Measurements from ENCODE around the gene TTC4.
"Not testable (repeated sequence)": the region's sequence is repeated elsewhere in the genome, so short reads cannot be mapped to it uniquely, and the experiment has no call there.

TTC4 gene

DNA sequence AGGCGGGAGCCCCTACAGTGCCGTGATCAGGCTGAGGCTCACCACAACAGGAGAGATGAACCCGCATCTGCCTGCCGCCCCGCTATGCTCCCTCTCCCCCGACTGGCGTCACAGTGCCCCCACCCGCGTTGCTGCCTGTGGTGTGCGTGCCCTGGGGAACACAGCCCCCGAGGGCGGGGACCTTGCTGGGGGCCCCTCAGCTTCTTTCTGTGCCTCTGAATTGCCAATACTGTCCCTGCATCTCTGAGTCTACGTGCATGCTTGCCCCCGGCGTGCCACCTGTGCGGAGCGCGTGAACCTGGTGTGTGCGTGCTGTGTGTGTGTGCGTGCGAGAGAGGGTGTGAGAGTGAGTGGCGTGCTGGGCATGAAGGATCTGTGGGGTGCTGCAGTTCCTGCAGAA lies 38.4 kb downstream of the TTC4 start:
- no peak for DNase-seq

DNA sequence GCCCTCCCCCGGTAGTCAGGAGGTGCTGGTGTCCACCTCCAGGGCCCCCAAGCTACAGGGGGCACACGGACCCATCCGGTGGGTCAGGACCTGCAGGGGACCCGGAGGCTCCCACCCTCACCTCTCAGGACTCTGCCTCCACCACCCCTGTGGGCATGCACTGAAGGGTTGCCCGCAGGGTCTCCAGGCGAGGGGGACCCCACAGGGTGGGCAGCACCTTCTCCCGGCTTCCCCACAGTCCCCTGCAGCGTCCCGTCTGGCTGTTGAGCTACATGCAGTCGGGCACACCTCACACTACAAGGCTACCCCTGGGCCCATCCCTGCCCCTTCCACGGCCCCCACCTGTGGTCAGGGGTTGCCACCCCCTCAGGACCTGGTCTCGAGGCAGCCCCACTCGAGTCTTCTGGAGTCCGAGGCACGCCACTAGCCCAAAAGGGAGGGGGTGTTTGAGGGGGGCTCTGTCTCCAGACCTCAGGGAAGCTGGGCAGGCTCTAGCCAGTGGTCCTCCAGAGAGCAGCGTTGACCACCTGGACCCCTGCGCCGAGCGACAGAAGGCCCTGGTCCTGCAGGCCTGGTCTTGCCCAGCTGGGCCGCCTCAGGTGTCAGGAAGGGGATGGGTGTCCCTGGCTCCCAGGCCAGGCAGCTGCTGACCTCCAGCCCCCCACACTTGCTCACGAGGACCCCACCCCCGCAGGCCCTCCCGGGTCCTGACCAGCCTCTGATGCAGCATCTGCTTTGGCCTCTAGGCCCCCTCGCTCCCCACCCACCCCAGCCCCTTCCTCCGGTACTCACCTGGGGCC lies 39.0 kb downstream of the TTC4 start:
- DNase-seq: no peak

GRCh38 chr1:54757833-54758232 lies 42.2 kb downstream of the TTC4 start:
- no peak for DNase-seq

DNA sequence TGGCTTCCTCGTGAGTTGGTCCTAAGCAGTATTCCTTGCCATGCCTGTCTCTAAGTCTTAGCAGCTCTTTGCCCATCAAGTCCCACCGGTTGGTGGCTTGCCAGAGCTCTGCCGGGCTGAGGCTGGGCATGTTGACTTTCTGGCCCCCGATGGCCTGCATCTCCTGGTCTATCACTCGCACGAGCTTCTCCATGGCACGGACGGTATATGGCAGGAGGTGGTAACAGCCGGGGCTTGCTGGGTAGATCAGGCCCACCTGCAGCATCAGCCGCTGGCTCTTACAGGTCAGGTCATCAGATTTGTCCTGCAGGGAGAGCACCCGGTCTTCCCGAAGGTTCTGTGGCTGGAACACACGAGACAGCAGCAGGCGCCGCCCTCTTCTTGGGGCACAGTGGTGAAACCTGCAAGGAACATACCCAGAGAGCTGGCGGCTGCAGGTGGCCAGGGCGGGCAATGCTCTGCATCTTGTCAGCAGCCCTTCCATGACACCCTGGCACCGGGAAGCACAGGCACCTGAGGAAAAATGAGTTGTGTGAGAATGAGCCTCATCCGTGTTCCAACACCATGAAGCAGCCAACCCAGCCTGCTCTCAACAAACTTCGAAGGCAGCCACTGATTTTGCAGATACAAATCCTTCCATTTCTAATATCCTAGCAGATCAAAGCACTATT lies 43.2 kb downstream of the TTC4 start:
- DNase-seq: no peak

DNA sequence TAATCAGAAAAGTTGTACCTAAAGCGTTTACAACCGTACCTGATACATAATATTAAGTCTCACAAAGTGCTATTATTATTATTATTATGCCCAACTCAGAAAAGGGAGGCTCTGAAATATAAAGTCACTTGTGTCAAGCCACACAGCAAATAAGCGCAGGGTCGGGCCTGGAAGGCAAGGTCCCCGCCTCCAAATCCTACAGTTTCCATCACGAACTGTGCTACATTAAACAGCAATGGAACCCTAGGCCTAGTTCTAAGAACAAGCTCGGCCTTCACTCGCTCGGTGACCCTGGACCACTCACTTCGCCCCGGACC lies 48.1 kb downstream of the TTC4 start:
- DNase-seq: no peak

DNA sequence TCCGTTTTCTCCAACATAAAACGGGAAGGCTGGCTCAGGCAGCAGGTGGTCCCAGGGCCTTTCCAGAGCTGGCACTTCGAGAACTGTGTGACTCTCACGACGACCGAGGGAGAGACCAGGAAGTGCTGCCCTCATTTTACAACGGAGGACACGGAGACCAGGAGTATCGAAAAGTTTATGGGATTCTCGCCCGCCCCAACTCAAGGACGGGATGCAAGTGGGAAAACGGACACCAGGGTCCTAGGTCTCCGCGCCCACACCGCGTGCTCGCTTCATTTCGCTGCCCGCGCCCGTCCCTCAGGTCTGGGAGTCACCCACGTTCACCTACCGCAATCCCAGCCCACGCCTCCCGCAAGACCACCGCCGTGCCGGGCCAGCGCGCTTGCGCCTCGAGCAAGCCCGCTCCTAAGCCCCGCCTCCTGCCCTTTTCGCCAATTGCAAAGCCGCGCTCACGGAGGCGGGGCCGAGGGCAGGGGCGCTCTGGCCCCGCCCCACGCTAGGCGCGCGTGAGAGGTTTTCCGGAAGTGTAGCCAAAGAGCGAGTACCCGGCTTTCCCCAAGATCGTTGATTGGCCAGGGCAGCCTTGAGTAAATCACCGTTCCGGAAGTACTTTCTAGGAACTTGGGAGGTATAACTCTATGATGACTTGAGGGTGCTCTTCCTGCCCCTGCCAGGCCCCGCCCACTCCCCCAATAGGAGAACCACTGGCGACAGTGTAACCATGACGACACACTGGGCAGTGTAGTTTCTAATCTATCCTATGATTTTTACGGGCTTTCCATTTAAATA lies 48.7 kb downstream of the TTC4 start, which contains the start of gene PARS2:
Gene PARS2, minus strand, starts transcription at position 391 of the 789 bp plus-strand sequence. CDS start 5,362 bp downstream, outside the sequence.
- peak; percentile 98 for DNase-seq

GRCh38 chr1:54764922-54765561 lies 49.4 kb downstream of the TTC4 start:
- no peak for DNase-seq

DNA sequence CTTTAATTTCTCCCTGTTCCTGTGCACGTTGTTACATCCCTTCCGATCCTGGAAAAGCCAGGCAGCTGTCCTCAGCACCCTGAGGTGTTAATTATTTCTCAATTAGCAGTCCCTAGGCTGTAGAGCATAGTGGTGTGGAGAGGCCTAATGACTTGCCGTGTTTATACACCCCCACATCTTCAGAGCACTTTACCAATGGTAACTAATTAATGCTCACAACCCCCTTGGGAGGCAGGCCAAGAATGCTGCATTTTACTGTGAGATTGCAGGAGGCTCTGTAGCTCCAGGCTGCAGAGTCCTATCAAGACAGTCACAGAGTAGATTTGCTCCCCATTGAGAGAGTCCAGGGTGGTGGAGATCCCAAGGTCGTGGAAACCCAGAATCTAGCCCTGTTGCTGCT lies 51.1 kb downstream of the TTC4 start:
- no peak for DNase-seq

DNA sequence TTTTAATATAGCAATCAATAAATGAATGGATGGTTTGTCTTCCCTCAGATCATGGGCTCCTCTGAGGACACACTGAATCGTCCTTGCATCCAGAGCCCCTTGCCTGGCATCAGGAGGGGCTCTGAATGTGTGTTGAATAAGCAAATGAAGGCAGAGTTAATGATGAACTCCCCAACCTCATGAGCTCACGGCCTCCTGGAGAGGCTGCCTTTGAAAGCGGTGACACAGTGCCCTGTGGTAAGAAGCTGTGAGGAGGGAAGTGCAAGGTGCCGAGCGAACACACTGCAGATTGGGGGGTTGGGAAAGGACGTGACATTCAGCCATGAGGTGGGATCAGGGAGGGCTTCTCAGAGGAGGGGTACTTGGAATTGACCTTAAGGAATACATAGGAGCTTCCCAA lies 51.9 kb downstream of the TTC4 start:
- DNase-seq: no peak

GRCh38 chr1:54768093-54768492 lies 52.4 kb downstream of the TTC4 start:
- DNase-seq: no peak

DNA sequence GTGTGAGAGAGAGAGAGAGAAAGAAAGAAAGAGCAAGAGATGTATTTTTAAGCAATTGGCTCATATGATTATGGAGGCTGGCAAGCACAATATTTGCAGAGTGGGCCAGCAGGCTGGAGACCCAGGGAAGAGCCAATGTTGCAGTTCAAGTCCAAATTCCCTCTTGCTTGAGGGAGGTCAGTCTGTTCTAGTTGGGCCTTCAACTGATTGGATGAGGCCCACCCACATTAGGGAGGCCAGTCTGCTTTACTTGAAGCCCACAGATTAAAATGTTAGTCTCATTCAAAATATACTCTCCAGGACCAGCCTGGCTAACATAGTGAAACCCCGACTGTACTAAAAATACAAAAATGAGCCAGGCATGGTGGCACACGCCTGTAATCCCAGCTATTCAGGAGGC lies 57.3 kb downstream of the TTC4 start:
- no peak for DNase-seq

DNA sequence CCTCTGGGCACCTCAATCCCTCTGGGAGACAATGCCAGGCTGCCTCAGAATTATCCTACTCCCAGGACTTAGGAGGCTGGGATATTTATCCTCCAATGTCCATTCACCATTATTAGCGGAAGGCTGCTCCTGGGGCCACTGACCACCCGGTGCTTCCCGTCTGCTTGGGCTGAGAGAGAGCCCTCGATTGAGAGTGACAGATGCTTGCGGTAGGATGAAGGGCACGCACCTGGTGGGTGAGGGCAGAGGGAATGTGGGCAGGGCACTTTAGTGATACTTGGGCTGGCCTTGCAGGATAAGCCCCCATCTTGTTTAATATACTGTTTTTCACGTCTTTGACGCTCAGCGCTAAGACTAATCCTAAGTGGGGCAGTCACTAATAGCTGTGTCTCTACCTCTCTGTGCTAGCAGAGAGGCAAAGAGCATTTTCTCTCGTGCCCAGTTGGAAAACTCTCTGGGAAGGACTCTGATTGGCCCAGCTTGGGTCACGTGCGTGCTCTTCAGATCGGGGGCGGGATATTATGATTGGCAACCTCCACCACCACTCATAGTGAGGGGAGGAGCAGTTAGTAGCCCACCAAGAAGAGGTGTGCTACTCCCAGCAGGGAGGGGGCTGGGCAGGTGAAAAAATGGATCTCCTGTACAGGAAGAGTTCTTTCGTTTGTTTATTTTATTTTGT lies 59.3 kb downstream of the TTC4 start:
- DNase-seq: peak; percentile 50

DNA sequence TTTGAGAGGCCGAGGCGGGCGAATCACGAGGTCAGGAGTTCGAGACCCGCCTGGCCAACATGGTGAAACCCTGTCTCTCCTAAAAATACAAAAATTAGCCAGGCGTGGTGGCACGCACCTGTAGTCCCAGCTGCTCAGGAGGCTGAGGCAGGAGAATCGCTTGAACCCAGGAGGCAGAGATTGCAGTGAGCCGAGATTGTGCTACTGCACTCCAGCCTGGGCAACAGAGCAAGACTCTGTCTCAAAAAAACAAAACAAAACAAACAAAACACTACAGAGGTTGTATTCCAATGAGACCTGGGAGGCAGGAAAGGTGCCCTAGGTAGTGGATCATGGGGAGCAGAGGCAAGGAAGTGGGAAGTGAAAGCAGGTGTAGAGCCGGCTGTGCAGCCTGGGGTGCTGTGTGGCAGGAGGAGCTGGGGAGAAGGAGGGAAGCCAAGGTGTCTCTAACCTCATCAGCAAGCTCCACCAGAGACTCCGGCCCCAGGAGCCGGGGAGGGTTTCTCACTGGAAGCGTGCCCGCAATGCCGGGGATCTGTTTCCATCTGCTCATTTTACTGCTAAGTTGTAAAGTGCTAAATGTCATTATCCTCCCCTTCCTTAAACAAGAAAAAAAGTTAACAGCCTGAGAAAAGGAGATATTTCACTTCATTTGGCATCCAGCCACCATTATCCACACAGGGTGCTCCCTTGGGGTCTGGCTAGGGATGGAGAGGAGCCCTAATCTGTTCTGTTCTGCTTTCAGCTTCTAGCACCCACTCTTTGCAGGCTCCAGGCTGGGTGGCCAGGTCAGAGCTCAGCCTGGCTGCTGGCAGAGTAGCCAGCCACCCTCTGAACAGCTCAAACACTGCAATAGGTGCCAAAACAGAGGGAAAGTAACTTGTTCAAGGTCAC lies 60.4 kb downstream of the TTC4 start:
- not testable (repeated sequence) for DNase-seq

DNA sequence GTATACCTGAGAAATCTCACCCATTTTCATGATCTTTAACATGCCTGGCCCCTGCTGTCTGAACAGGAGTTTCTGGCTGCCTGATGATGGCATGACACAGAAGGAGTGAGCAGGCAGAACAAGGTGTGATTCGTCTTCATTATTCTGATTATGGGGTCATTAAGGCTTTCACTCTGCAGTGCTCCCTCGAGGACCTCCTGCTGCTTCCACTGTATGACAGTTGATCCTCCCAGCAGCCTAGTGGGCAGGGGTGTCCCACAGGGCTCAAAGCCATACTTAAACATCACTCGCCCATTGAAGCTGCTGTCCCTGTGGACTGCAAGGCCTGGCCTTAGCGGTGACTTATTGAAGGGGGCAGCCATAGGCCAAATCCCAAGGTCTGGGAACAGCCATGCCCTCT lies 61.4 kb downstream of the TTC4 start:
- DNase-seq: no peak

- DNase-seq: no peak
These were observed 61.8 kb downstream of the TTC4 start for GRCh38 chr1:54777431-54777830.

GRCh38 chr1:54781023-54781723 lies 65.5 kb downstream of the TTC4 start:
- DNase-seq: peak; percentile 74

DNA sequence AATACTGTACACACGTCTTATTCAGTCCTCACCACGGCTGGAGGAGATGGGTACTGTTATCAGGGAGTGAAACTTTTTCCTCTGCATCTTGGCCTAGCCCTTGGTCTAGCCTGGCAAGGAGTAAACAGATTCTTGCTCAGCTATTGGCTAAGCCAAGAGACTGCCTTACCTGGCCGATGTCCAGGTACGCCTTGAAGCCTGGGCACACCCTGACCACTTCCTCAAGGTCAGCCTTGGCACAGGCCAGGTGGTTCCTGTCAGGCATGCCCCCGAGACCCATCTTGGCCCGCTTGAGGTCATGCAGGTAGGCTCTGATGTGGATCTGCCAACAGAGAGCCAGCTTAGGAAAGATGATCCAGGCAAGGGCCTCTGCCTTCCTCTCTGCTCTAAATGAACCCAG lies 66.5 kb downstream of the TTC4 start:
- DNase-seq: no peak

DNA sequence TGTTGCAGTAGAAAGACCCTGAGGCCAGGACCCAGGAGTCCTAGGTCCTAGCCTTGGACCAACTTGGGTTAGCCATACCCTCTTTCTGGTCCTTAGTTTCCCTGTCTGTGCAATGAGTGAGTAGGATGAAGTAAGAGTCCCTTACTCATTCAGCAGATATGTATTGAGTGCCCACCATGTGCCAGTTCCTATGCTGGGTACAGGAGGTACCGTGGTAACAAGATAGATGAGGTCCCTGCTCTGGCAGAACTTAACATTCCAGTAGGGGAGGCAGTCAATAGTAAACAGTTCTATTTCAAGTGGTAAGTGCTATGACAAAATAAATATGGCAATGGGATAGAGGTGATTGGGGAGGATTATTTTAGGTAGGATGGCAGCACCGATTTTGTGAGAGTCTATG lies 66.9 kb downstream of the TTC4 start:
- DNase-seq: no peak

DNA sequence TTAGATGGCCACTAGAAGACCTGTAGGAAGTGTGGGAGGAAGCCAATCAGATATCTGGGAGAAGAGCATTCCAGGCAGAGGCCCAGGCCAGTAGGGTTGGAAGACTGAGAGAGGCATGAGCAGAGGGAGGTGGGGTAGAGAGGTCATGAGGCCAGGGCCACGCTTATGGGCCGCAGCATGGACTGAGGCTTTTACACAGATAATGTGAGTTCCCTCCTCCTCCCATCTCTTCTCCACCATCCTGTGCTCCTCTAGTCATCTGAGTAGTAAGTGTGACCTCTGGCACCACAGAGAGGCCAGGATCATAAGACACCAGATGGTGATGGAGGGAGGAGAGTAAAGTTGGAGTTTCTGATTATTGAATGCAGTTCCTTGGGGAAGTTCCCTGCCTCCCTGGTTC lies 68.4 kb downstream of the TTC4 start:
- DNase-seq: no peak

- DNase-seq: no peak
These were observed 71.1 kb downstream of the TTC4 start for GRCh38 chr1:54786778-54787177.

DNA sequence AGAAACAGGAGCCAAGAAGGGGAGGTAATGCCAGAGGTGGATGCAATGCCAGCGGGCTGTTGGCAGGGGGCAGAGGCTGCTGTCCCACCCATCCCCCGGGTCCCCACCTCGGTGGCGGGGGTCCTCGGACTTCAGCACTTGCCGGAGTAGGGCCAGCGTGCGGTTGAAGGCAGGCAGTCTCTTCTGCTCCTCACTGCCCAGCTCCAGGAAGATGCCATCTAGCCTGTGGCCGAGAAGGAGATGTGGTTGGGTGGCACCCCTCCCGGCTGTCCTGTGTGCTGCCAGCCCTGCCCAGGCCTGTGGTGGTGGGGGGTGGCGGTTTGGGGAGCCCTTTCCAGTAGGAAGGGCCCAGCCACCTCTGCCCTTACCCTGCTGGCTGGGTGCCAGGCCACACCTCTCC lies 71.9 kb downstream of the TTC4 start:
- DNase-seq: no peak

All from retina (tissue), 1 donor.